Calu3 (cell line): ENCODE data around the gene AP3D1. TPM values are rescaled to one million over a fixed set of nuclear protein-coding genes. Genes with fewer than 3 reads are reported as not detected.

Source experiments
- BruUV-seq: library from RNA; stranded (reverse); fragments of 400-500 nt; replicated peaks from 2 replicates; lab custom pipeline; 2021; lab: Mats Ljungman, UMichigan
- CTCF ChIA-PET: fragments of 300-600 bp; sonication (Branson Sonifier 250); formaldehyde crosslinking; loops from one replicate; lab custom pipeline; 2022; ENCODE audit warnings: antibody characterized with exemption; lab: Charles Lee
- DNase-seq: peaks from one replicate; pipeline ENCODE4 v3.0.0; 2022
- H3K27ac Mint-ChIP-seq: one replicate; pipeline ENCODE4 v1.8.0; 2022; ENCODE audit warnings: mixed read lengths; ENCODE audit not compliant: unreplicated experiment
- H3K27me3 Mint-ChIP-seq: one replicate; pipeline ENCODE4 v1.8.0; 2022; ENCODE audit warnings: mixed read lengths; ENCODE audit not compliant: unreplicated experiment
- H3K36me3 Mint-ChIP-seq: one replicate; pipeline ENCODE4 v1.8.0; 2022; ENCODE audit warnings: mild to moderate bottlenecking, moderate library complexity, mixed read lengths; ENCODE audit not compliant: insufficient read depth, unreplicated experiment
- H3K4me1 Mint-ChIP-seq: one replicate; pipeline ENCODE4 v1.8.0; 2022; ENCODE audit warnings: mild to moderate bottlenecking, low read depth, mixed read lengths; ENCODE audit not compliant: unreplicated experiment
- H3K4me3 Mint-ChIP-seq: one replicate; pipeline ENCODE4 v1.8.0; 2022; ENCODE audit warnings: mild to moderate bottlenecking, low read depth, moderate library complexity, mixed read lengths; ENCODE audit not compliant: unreplicated experiment
- H3K9me3 Mint-ChIP-seq: one replicate; pipeline ENCODE4 v1.8.0; 2022; ENCODE audit warnings: low read depth, mixed read lengths; ENCODE audit not compliant: unreplicated experiment
- CTCF ChIP-seq: fragments of 200-600 bp; IDR thresholded peaks from one replicate; pipeline ENCODE4 v1.8.0; 2022; ENCODE audit warnings: antibody characterized with exemption; ENCODE audit not compliant: unreplicated experiment
- intact Hi-C: fragments of 100-400 bp; cut with micrococcal nuclease; formaldehyde crosslinking; loops from one replicate; pipeline ENCODE4 v1.10.0; 2022; ENCODE audit not compliant: unreplicated experiment
- total RNA-seq: library from RNA; stranded (reverse); gene quantifications from 2 replicates; pipeline ENCODE4 v1.2.3, GENCODE V29; 2022

AP3D1 gene
- total RNA-seq, 1 experiment from 2014 or later: 107 TPM

- no peak overlapping the region for H3K27ac Mint-ChIP-seq
- peaks cover 17% of the 10 kb centered on the region for H3K36me3 Mint-ChIP-seq
- TSS peak; percentile 49 for BruUV-seq
- no peaks in the 10 kb centered on the region for H3K27me3 Mint-ChIP-seq
- no peak overlapping the region for H3K4me3 Mint-ChIP-seq
- H3K9me3 Mint-ChIP-seq: no peaks in the 10 kb centered on the region
- H3K4me1 Mint-ChIP-seq: no peaks in the 10 kb centered on the region
- CTCF ChIA-PET: no interaction called here
- intact Hi-C loops: no loop called here
- no peak for TF ChIP-seq CTCF
- no peak for DNase-seq
Observed at GRCh38 chr19:2070986-2071673, 80.2 kb downstream of the AP3D1 start.

- no peak for TF ChIP-seq CTCF
- CTCF ChIA-PET: interaction anchor here (1.1 kb wide), 1 partner anchor 31 kb away, joined by 3 read pairs; no protein-coding TSS in a partner anchor
Observed at GRCh38 chr19:2070436-2070827, 80.9 kb downstream of the AP3D1 start.

GRCh38 chr19:2064788-2065524 lies 86.4 kb downstream of the AP3D1 start:
- DNase-seq: no peak
- TF ChIP-seq CTCF: no peak
- intact Hi-C loops: no loop called here
- no peaks in the 10 kb centered on the region for H3K4me1 Mint-ChIP-seq
- no peaks in the 10 kb centered on the region for H3K27me3 Mint-ChIP-seq
- H3K9me3 Mint-ChIP-seq: no peaks in the 10 kb centered on the region
- H3K36me3 Mint-ChIP-seq: peaks cover 29% of the 10 kb centered on the region
- CTCF ChIA-PET: no interaction called here
- H3K4me3 Mint-ChIP-seq: no peak overlapping the region
- BruUV-seq: no TSS peak
- no peak overlapping the region for H3K27ac Mint-ChIP-seq

More at GRCh38 chr19:2070436-2070827, 80.9 kb downstream of the AP3D1 start:
- Mint-ChIP-seq H3K9me3 (no peaks in the 10 kb centered on the region), H3K4me1 (no peaks in the 10 kb centered on the region), H3K4me3 (no peak overlapping the region), H3K27ac (no peak overlapping the region), H3K27me3 (no peaks in the 10 kb centered on the region), H3K36me3 (peaks cover 17% of the 10 kb centered on the region)
- BruUV-seq: no TSS peak
- no peak for DNase-seq
- intact Hi-C loops: no loop called here

- no peak for DNase-seq
- intact Hi-C loops: no loop called here
Observed at GRCh38 chr19:2064395-2064787, 87.0 kb downstream of the AP3D1 start.

More at GRCh38 chr19:2064395-2064787, 87.0 kb downstream of the AP3D1 start:
- Mint-ChIP-seq H3K4me1 (no peaks in the 10 kb centered on the region), H3K4me3 (no peak overlapping the region), H3K27me3 (no peaks in the 10 kb centered on the region), H3K9me3 (no peaks in the 10 kb centered on the region), H3K27ac (no peak overlapping the region), H3K36me3 (peaks cover 29% of the 10 kb centered on the region)
- BruUV-seq: no TSS peak
- CTCF ChIA-PET: no interaction called here
- TF ChIP-seq CTCF: no peak
